HFFc6 (cell line): Measurements from ENCODE around the gene ZMYND10. TPM values are rescaled to one million over a fixed set of nuclear protein-coding genes. Genes with fewer than 3 reads are reported as not detected.
A peak's percentile ranks its signal among the peaks of the same experiment; 100 is the strongest.

Experiments used
- DNase-seq: peaks from one replicate; pipeline ENCODE4 v3.0.0-alpha.2; 2018
- H3K27ac Mint-ChIP-seq: 2 replicates; pipeline ENCODE4 v1.8.0; 2020; ENCODE audit warnings: mild to moderate bottlenecking, mixed read lengths
- H3K27me3 Mint-ChIP-seq: 2 replicates; pipeline ENCODE4 v1.8.0; 2021; ENCODE audit warnings: mild to moderate bottlenecking, moderate library complexity, mixed read lengths; ENCODE audit not compliant: insufficient read depth
- H3K36me3 Mint-ChIP-seq: 2 replicates; pipeline ENCODE4 v1.8.0; 2021; ENCODE audit warnings: low read depth, mixed read lengths
- H3K4me1 Mint-ChIP-seq: 2 replicates; pipeline ENCODE4 v1.8.0; 2020; ENCODE audit warnings: low read depth, mixed read lengths
- H3K4me3 Mint-ChIP-seq: 2 replicates; pipeline ENCODE4 v1.8.0; 2020; ENCODE audit warnings: mild to moderate bottlenecking, moderate library complexity, mixed read lengths
- H3K9me3 Mint-ChIP-seq: 2 replicates; pipeline ENCODE4 v1.8.0; 2020; ENCODE audit warnings: mild to moderate bottlenecking, mixed read lengths
- total RNA-seq, 6 experiments: library from RNA; stranded (reverse); fragmentation: NEBNext Ultra II Directional; extraction: Animal tissue kit (Norgen Biotek cat#: 25700); gene quantifications; 2 replicates in 1 of 6; 3 replicates in 5 of 6; pipeline ENCODE4 v1.2.3, GENCODE V29; 2021
- TF ChIP-seq, protein P1 (sequence below): fragments of 200-600 bp; sonication (generic); IDR thresholded peaks from 2 replicates; pipeline ENCODE4 v1.5.0; 2021; ENCODE audit warnings: antibody characterized with exemption, mild to moderate bottlenecking

The ZMYND10 gene
- total RNA-seq, 6 experiments from 2014 or later: 0.78 to 1.3 (median 0.83) TPM; not detected in 1

GRCh38 chr3:50341996-50342650 lies 3.4 kb downstream of the ZMYND10 start:
- peaks cover 6% of the 10 kb centered on the region for H3K27me3 Mint-ChIP-seq
- H3K36me3 Mint-ChIP-seq: peaks cover 16% of the 10 kb centered on the region
- peaks cover 37% of the 10 kb centered on the region for H3K4me1 Mint-ChIP-seq
- TF ChIP-seq, protein P1, sequence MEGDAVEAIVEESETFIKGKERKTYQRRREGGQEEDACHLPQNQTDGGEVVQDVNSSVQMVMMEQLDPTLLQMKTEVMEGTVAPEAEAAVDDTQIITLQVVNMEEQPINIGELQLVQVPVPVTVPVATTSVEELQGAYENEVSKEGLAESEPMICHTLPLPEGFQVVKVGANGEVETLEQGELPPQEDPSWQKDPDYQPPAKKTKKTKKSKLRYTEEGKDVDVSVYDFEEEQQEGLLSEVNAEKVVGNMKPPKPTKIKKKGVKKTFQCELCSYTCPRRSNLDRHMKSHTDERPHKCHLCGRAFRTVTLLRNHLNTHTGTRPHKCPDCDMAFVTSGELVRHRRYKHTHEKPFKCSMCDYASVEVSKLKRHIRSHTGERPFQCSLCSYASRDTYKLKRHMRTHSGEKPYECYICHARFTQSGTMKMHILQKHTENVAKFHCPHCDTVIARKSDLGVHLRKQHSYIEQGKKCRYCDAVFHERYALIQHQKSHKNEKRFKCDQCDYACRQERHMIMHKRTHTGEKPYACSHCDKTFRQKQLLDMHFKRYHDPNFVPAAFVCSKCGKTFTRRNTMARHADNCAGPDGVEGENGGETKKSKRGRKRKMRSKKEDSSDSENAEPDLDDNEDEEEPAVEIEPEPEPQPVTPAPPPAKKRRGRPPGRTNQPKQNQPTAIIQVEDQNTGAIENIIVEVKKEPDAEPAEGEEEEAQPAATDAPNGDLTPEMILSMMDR: no peak
- no peak overlapping the region for H3K27ac Mint-ChIP-seq
- DNase-seq: no peak
- H3K4me3 Mint-ChIP-seq: peak overlapping the region; percentile 96; the same call in 1 of the 2 replicates
- H3K9me3 Mint-ChIP-seq: no peaks in the 10 kb centered on the region

- peaks cover 5% of the 10 kb centered on the region for H3K27me3 Mint-ChIP-seq
- H3K4me3 Mint-ChIP-seq: peak overlapping the region; percentile 96
- TF ChIP-seq, protein P1: no peak
- DNase-seq: no peak
- H3K9me3 Mint-ChIP-seq: no peaks in the 10 kb centered on the region
- H3K36me3 Mint-ChIP-seq: peaks cover 18% of the 10 kb centered on the region
- no peak overlapping the region for H3K27ac Mint-ChIP-seq
- H3K4me1 Mint-ChIP-seq: peaks cover 35% of the 10 kb centered on the region
Measured at GRCh38 chr3:50341537-50341936, 4.0 kb downstream of the ZMYND10 start.

- Mint-ChIP-seq H3K4me3 (peak within 1 kb of the TSS; percentile 96), H3K27me3 (peaks cover 4% of the 10 kb centered on the region), H3K4me1 (peaks cover 35% of the 10 kb centered on the region), H3K9me3 (no peaks in the 10 kb centered on the region), H3K27ac (peak within 1 kb of the TSS; percentile 95), H3K36me3 (peaks cover 23% of the 10 kb centered on the region)
- peak; percentile 48 for DNase-seq
- TF ChIP-seq, protein P1: no peak; the same call in 1 of the 2 replicates
Measured at GRCh38 chr3:50340448-50341329, 4.8 kb downstream of the ZMYND10 start, which contains the start of gene RASSF1. Gene RASSF1 (minus strand): TSS chr3:50340836. CDS start chr3:50340805, 31 bp downstream.

- Mint-ChIP-seq H3K9me3 (no peaks in the 10 kb centered on the region), H3K36me3 (peaks cover 26% of the 10 kb centered on the region), H3K27me3 (peaks cover 4% of the 10 kb centered on the region), H3K4me1 (peaks cover 41% of the 10 kb centered on the region), H3K4me3 (peak overlapping the region; percentile 96), H3K27ac (peak overlapping the region; percentile 95)
- DNase-seq: no peak
- TF ChIP-seq, protein P1: no peak
Measured at GRCh38 chr3:50340147-50340447, 5.4 kb downstream of the ZMYND10 start.

DNA sequence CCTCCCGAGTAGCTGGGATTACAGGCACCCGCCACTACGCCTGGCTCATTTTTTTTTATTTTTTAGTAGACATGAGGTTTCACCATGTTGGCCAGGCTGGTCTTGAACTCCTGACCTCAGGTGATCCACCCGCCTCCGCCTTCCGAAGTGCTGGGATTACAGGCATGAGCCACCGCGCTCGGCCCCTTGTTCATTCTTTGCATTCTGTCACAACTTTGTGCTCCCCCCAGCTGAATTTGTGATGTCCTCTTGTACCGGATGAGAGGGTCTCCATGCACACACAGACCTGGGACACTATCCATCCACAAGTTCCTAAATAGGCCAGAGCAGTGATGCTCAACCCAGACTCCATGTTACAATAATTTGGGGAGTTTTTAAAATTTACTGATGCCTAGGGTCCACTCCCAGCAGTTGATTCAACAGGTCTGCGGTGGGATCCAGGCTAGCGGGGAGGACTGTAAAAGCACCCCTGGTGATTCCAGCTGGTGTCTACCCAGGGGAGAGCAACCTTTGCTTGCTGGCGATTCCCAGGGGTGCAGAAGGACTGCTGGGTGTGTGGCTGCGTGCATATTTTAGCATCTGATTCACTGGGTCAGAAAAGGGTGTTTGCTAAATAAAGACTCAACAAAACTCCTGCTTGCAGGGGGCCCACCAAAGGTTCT lies 5.9 kb downstream of the ZMYND10 start:
- TF ChIP-seq, protein P1: no peak
- DNase-seq: peak; percentile 57

More for the DNA sequence above, 5.9 kb downstream of the ZMYND10 start:
- Mint-ChIP-seq H3K27ac (peak overlapping the region; percentile 95), H3K4me1 (peaks cover 46% of the 10 kb centered on the region), H3K36me3 (peaks cover 27% of the 10 kb centered on the region), H3K9me3 (no peaks in the 10 kb centered on the region), H3K4me3 (peak overlapping the region; percentile 96), H3K27me3 (peaks cover 4% of the 10 kb centered on the region)
